Lower leg skin (tissue), 4 donors: ENCODE data around the gene MCCC1. TPM values are rescaled to one million over a fixed set of nuclear protein-coding genes. Genes with fewer than 3 reads are reported as not detected.
"Not testable (repeated sequence)": the region's sequence is repeated elsewhere in the genome, so short reads cannot be mapped to it uniquely, and the experiment has no call there.

Experiments
- DNase-seq, 2 donors: peaks; one replicate each; pipeline ENCODE4 v3.0.0-alpha.2; 2019; ENCODE audit warnings: low spot score in 2 of 2
- H3K4me3 ChIP-seq: fragments of 200-600 bp; sonication (generic); 2 replicates; pipeline ENCODE4 v1.5.1; 2017; ENCODE audit warnings: mild to moderate bottlenecking, low read depth; ENCODE audit not compliant: poor library complexity, severe bottlenecking
- POLR2A ChIP-seq, 2 donors: fragments of 450-650 bp; IDR thresholded peaks; one replicate each; pipeline ENCODE4 v1.6.1; 2016 to 2017; ENCODE audit warnings: antibody characterized with exemption in 2 of 2, mild to moderate bottlenecking in 1 of 2, moderate library complexity in 1 of 2
- WGBS, 2 donors: methylation state at CpG; one replicate each; pipeline ENCODE4 v1.1.5; 2018; 5-methylcytosine and 5-hydroxymethylcytosine counted together
- intact Hi-C: fragments of 100-400 bp; cut with DNase I; formaldehyde crosslinking; loops from one replicate; pipeline ENCODE4 v1.15.0; 2023; ENCODE audit warnings: low total_unique reads
- total RNA-seq, 4 donors: library from RNA; depleted of rRNA; stranded (reverse); fragments of >200 nt; gene quantifications; one replicate each; pipeline ENCODE4 v1.1.0, GENCODE V29; 2016
- TF ChIP-seq, protein P1 (sequence below), 3 donors: fragments of 450-650 bp; IDR thresholded peaks; one replicate each; pipeline ENCODE4 v1.5.1; 2016; ENCODE audit warnings: antibody characterized with exemption in 3 of 3, mild to moderate bottlenecking in 3 of 3, moderate library complexity in 2 of 3

MCCC1 gene
- total RNA-seq, 4 donors from 2014 or later, result 31.7 to 43.9 (median 36.9) TPM

DNA sequence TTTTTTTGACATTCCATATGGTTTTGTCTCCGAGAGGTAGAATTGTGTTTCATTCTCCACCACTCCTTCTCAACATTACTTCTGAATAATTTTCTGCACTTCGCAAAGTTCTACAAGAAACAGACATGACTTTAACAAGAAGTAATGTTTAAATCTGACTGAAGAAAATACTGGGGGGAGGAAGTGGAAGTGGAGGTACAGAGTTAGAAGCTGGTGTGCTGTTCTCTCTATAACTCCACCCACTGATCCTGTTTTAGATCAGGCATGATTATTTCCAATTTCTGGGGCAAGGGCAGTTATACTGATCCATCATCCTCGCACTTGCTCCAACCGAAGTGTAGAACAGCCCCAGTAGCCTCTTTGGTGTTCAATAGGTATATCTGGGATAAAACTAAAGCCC, 9.2 kb upstream of the MCCC1 start:
- 65 to 71% methylated on average over 4 of the region's 4 CpGs for WGBS, 2 donors
- no peak for DNase-seq
- TF ChIP-seq, protein P1, sequence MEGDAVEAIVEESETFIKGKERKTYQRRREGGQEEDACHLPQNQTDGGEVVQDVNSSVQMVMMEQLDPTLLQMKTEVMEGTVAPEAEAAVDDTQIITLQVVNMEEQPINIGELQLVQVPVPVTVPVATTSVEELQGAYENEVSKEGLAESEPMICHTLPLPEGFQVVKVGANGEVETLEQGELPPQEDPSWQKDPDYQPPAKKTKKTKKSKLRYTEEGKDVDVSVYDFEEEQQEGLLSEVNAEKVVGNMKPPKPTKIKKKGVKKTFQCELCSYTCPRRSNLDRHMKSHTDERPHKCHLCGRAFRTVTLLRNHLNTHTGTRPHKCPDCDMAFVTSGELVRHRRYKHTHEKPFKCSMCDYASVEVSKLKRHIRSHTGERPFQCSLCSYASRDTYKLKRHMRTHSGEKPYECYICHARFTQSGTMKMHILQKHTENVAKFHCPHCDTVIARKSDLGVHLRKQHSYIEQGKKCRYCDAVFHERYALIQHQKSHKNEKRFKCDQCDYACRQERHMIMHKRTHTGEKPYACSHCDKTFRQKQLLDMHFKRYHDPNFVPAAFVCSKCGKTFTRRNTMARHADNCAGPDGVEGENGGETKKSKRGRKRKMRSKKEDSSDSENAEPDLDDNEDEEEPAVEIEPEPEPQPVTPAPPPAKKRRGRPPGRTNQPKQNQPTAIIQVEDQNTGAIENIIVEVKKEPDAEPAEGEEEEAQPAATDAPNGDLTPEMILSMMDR (IDR thresholded peaks at IDR 0.05), result no peak
- no peak for TF ChIP-seq POLR2A (IDR thresholded peaks at IDR 0.05)
- H3K4me3 ChIP-seq, result no peak overlapping the region
- intact Hi-C loops, result no loop called here

DNA sequence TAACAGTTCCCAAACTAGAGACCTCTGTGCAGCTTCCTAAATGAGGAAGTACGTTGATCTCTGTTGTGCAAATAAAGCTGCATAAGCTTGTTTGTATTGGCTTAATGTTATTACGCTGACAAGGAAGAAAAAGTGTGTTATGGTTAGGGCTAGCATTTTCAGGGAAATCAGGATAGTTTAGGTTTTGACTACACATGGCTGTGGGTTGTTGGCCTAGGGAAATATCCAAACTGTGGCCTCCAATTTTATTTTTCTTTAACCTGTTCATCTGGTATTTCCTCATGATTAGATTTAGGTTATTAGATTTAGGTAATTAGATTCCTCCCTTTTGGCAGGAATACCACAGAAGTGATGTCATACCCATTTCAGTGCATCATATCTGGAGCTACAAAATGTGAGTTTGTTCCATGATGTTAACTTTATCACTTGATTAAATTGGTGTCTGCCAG, 8.7 kb upstream of the MCCC1 start:
- no peak for DNase-seq
- TF ChIP-seq POLR2A (IDR thresholded peaks at IDR 0.05), result no peak
- TF ChIP-seq, protein P1 (IDR thresholded peaks at IDR 0.05), result no peak
- no peak overlapping the region for H3K4me3 ChIP-seq
- intact Hi-C loops, result no loop called here
- 28 to 35% methylated on average over 2 of the region's 2 CpGs for WGBS, 2 donors

DNA sequence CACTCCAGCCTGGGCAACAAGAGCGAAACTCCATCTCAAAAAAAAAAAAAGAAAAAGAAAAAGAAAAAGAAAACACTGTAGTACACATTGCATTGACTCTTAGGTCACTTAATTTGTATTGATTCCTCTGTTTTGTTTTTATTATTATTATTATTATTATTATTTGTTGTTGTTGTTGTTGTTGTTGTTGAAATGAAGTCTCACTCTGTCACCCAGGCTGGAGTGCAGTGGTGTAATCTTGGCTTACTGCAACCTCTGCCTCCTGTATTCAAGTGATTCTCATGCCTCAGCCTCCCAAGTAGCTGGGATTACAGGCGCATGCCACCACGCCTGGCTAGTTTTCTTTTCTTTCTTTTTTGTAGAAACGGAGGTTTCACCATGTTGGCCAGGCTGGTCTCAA, 8.1 kb upstream of the MCCC1 start:
- 89 to 90% methylated on average over 4 of the region's 4 CpGs for WGBS, 2 donors
- intact Hi-C loops, H3K4me3 ChIP-seq, DNase-seq: not testable (repeated sequence)

DNA sequence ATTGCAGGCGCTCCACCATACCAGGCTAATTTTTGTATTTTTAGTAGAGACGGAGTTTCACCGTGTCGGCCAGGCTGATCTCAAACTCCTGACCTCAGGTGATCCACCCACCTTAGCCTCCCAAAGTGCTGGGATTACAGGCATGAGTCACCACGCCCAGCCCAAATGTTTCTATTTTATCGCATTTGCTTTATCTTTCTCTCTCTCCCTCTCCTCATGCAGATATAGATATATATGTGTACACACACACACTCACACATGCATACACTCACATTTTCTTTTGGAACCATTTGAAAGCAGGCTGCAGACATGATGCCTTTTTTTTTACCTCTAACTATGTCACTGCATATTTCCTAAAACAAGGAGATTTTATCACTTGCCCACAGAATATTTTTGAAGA, 7.3 kb upstream of the MCCC1 start:
- WGBS, 2 donors, result 52 to 62% methylated on average over 6 of the region's 6 CpGs
- intact Hi-C loops, result no loop called here
- no peak for DNase-seq
- TF ChIP-seq POLR2A (IDR thresholded peaks at IDR 0.05), result no peak
- TF ChIP-seq, protein P1 (IDR thresholded peaks at IDR 0.05), result no peak
- no peak overlapping the region for H3K4me3 ChIP-seq

DNA sequence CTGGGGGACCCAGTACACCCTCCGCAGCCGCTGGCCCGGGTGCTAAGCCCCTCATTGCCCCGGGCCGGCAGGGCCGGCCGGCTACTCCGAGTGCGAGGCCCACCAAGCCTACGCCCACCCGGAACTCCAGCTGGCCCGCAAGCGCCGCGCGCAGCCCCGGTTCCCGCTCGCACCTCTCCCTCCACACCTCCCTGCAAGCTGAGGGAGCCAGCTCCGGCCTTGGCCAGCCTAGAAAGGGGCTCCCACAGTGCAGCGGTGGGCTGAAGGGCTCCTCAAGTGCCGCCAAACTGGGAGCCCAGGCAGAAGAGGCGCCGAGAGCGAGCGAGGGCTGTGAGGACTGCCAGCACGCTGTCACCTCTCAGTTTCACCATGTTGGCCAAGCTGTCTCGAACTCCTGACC, 4.7 kb upstream of the MCCC1 start:
- H3K4me3 ChIP-seq, intact Hi-C loops, DNase-seq: not testable (repeated sequence)
- WGBS, 2 donors, result 93 to 97% methylated on average over 19 to 28 of the region's 28 CpGs

DNA sequence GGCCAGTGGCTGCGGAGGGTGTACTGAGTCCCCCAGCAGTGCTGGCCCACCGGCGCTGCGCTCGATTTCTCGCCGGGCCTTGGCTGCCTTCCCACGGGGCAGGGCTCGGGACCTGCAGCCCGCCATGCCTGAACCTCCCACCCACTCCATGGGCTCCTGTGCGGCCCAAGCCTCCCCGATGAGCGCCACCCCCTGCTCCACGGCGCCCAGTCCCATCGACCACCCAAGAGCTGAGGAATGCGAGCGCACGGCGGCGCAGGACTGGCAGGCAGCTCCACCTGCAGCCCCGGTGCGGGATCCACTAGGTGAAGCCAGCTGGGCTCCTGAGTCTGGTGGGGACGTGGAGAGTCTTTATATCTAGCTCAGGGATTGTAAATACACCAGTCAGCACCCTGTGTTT, 1.7 kb upstream of the MCCC1 start:
- DNase-seq, H3K4me3 ChIP-seq, intact Hi-C loops: not testable (repeated sequence)

DNA sequence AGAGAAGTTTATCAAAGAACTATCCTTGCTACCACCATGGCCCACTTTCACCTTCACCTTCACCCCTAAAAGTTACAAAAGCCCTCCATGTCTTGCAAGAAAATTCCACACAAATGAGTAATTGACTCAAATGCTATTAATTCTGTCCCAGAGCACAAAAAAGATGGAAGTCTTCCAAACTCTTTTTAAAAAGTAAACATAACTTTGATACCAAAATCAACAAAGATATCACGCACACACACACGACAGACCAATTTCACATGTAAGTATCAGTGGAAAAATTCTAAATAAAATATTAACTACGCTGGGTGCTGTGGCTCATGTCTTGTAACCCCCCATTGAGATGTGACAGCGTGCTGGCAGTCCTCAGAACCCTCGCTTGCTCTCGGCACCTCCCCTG, 1.1 kb upstream of the MCCC1 start:
- 84 to 90% methylated on average over 6 of the region's 6 CpGs for WGBS, 2 donors
- DNase-seq, result no peak

More for the DNA sequence above, 1.7 kb upstream of the MCCC1 start:
- WGBS, 2 donors, result 88 to 96% methylated on average over 14 to 20 of the region's 24 CpGs

More for the DNA sequence above, 1.1 kb upstream of the MCCC1 start:
- no peak overlapping the region for H3K4me3 ChIP-seq
- intact Hi-C loops, result no loop called here
- TF ChIP-seq POLR2A (IDR thresholded peaks at IDR 0.05), result no peak
- TF ChIP-seq, protein P1 (IDR thresholded peaks at IDR 0.05), result no peak
